T-helper 2 cell (primary cell): ENCODE data around the gene C12orf42.

ENCODE experiments used
- DNase-seq, 5 experiments: peaks; one replicate each; pipeline versions ENCODE4 v3.0.0 to v3.0.0-alpha.2; 2012 to 2022
- total RNA-seq, 2 donors: gene quantifications; one replicate each; lab custom pipeline; 2026; lab: John Stamatoyannopoulos, UW

C12orf42 gene
- total RNA-seq = 5.3 to 8.1 reads per million in 2 donors

DNA sequence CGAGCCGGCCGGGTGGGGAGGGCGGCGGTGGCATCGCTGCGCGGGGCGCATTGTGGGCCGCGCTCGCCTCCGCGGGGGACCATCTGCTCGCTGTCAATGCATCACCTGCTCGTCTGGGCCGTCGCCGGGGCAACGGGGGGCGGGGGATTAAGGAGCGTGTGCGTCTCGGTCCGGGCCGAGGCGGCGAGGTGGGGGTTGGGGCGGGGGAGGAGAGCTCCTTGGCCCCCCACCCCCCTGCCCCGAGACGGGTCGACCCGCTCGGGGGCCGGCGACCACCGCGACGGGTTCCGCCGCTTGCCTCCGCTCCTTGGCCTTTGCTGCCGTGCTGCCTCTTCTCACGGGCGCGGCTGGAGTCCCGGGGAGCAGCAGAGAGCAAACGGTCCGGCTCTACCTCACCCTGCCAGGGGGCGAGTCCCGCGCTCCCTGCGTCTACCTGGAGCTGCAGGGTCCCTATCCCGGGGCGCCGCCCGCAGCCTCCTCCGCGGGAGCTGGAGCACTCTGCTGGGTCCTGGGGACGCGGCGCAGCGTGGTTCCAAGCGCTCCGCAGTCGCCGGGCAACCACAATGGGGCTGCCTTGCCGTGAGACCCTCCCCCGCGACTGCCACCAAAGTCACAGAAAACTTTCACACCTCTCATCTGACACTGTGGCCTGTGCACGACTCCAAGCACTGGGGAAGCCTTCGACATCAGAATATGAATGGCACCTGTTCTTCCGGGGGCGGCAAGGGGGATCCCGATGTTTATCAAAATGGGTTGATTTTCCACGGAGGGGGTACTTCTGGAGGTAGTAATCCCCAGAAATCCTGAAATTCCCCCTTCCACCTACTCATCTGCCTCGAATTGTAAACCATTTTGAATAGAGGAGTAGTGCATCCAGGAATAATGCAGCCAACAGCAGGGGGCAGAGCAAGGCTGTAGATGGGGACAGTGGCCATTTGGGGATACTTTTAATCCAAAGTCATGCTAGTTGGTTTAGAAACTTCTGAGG is at the start of gene C12orf42:
Gene C12orf42 (minus strand): TSS at position 500 of the 988 bp plus-strand sequence. CDS start 17,542 bp downstream, outside the sequence.
- DNase-seq = peak; percentile 18 to 63 (median 38)

DNA sequence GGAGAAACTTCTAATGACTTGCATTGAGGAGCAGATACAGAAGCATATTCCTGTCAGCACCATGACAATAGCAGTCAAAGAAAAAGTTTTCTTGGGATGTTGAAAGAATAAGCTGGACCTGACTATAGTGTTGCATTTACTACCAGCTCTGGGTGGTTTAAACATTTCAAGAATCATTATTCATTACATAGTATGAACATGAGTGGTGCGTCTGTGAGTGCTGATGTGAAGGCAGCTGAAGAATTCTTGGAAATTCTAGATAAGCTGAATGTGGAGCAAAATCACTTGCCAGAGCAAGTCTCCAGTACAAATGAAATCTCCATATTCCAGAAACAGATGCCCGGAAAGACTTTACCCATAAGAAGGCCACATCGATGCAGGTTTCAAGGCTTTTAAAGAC is 46.3 kb upstream of the C12orf42 start:
- no peak for DNase-seq

- DNase-seq = peak in 1 of 5 experiments; percentile 27
These were observed 44.6 kb upstream of the C12orf42 start for GRCh38 chr12:103540319-103540718.

DNA sequence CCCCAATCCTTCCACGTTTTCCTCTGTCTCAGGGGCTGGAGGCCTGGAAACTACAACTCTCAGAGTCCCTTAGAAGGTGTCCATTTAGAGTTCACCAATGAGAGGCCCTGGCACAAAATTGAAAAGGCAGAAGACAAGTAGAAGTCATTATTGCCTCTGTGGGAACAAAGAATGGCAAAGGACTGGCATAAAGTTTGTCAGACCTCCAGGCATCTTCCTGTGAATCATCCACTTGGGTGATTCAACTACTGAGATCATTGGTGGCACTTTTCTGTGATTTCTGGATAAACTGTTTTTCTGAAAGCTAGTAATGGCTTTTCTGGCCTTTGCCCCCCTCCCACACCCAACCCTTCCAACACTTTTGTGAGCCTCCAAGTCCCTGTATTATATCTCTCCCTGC is 42.6 kb upstream of the C12orf42 start:
- DNase-seq = no peak

GRCh38 chr12:103530307-103531066 is 34.7 kb upstream of the C12orf42 start:
- peak in 1 of 5 experiments; percentile 18 for DNase-seq

GRCh38 chr12:103529306-103529705 is 33.5 kb upstream of the C12orf42 start:
- DNase-seq = no peak

GRCh38 chr12:103524238-103524875 is 28.6 kb upstream of the C12orf42 start:
- no peak for DNase-seq

GRCh38 chr12:103523771-103524170 is 28.0 kb upstream of the C12orf42 start:
- DNase-seq = no peak

DNA sequence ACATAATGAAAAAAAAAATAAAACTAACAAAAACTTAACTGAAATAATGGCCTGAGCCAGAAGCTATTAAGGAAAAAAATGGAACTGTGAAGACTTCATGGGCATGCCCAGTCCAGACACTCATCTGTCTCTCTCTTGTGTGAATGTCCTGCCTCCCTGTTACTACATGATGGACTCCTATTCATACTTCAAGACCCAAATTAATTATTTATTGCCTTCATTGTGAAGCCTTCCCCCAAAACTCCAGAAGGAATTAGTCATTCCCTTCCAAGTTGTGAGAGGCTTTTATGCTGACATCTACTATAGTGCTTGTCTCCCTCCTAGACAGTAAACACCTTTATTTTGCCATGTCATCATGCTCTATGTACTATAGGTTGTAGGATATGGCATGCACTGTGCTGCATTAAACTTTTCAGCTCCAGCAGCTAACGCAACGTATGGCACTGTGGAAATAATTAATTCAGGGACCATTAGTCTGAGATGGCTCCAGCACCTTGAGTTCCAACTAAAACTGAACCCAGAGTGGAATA is 25.0 kb upstream of the C12orf42 start:
- no peak for DNase-seq

DNA sequence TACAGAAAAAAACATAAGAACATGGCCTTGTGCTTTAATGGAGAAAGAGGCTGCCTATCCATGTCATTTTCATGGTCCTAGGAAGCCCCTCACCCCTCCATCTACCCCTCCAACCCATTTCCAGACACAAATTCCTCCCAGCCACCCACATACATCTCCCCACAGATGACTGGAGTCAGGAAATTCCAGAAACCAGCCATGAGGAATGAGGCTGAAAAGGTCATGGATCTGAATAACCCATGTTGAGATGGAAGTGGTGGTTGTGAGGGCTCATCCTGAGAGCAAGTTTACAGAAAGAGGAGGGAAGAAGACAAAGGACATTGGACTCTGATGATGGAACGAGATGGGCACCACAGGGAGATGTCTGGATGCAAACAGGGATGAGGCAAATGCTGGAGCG is 23.9 kb upstream of the C12orf42 start:
- DNase-seq = no peak

DNA sequence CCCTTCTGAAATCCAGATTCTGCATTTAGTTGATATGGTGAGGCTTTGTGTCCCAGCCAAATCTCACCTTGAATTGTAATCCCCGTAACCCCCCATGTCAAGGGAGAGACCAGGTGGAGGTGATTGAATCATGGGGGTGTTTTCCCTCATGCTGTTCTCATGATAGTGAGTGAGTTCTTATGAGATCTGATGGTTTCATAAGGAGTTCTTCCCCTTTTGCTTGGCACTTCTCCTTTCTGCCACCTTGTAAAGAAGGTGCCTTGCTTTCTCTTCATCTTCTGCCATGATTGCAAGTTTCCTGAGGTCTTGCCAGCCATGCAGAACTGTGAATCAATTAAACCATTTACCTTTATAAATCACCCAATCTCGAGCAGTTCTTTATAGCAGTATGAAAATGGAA is 23.1 kb upstream of the C12orf42 start:
- no peak for DNase-seq

DNA sequence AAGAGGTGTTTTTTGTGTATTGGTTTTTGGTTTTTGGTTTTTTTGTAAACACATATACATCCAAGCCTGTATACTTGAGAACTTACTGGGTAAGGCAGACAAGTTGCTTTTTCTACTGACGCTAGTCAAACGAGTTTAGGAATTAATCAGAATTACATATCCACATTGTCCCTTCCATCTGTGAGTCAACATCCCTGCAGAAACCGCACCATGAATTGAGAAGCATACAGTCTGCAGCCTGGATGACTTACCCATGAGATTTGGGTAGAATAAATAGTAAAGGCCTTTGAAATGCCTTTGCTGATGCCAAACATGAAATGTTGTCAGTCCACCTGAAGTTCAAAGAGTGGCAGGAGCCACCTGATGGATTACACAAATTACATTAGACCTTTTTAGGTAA is 21.4 kb upstream of the C12orf42 start:
- no peak for DNase-seq

- no peak for DNase-seq
These were observed 19.6 kb upstream of the C12orf42 start for GRCh38 chr12:103515341-103515740.

DNA sequence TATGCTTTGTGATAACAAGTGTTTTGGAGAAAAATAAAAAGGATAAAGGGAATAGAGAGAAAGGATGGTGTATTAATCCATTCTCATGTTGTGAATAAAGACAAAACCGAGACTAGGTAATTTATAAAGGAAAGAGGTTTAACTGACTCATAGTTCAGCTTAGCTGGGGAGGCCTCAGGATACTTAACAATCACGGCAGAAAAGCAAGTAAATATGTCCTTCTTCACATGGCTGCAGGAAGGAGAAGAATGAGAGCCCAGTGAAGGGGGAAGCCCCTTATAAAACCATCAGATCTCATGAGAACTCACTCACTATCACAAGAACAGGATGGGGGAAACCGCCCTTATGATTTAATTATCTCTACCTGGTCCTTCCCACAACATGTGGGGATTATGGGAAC is 18.1 kb upstream of the C12orf42 start:
- DNase-seq = no peak

GRCh38 chr12:103505371-103506236 is 9.8 kb upstream of the C12orf42 start:
- peak in 1 of 5 experiments; percentile 80 for DNase-seq

- no peak for DNase-seq
These were observed 8.8 kb upstream of the C12orf42 start for GRCh38 chr12:103504606-103505005.

GRCh38 chr12:103503546-103504480 is 8.0 kb upstream of the C12orf42 start:
- peak in 4 of 5 experiments; percentile 22 to 58 (median 38) for DNase-seq

DNA sequence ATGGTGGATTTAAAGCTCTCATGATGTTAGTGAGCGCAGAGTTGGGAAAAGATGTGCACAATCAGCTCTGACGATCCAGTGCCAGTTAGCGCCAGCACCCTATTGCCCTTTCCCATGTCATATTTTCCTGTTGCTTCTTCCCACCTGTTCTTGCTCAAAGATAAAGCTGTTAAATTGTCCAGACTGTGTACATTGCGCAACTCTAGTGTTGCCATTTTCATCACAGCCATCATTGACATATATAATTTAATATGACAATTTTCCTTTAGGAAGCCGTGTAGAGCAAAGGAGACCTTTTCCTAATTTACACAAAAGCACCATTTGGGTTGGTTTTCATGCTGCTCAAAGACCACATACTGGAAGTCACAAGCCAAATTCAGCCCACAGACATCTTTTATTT is 5.7 kb upstream of the C12orf42 start:
- DNase-seq = no peak

- DNase-seq = no peak
These were observed 3.8 kb upstream of the C12orf42 start for GRCh38 chr12:103499571-103499970.

DNA sequence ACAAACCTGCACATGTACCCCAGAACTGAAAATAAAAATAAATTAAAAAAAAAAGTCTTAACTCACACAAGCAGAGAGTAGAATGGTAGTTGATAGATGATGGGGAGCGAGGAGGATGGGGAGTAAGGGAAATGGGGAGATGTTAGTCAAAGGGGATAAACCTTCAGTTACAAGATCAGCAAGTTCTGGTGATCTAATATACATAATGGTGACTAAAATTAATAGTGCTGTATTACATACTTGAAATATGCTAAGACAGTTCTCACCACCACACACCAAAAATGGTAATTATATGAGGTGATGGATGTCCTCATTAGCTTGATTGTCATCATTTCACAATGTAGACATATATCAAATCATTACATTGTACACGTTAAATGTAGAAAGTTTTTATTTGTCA is 3.2 kb upstream of the C12orf42 start:
- DNase-seq = no peak
